ENCODE data around the gene MATCAP1.

- no peak for TF ChIP-seq POLR2AphosphoS5 (IDR thresholded peaks at IDR 0.05; ENCODE audit: low read depth, low read length)
- TF ChIP-seq TAF1 (IDR thresholded peaks at IDR 0.05; ENCODE audit: low read depth, low read length) = no peak
- TF ChIP-seq POLR2A (IDR thresholded peaks at IDR 0.05; ENCODE audit: low read depth, low read length) = peak; percentile 45; the same call in 1 of the 2 replicates
Measured at GRCh38 chr16:67227567-67227921, 43.8 kb upstream of the MATCAP1 start.
